HEK293T (cell line): Measurements from ENCODE around the gene ANTXR1.

Experiments used
- CTCF ChIA-PET: fragments of 350-600 bp; formaldehyde crosslinking; extraction: SDS; loops from one replicate; lab custom pipeline; 2021; ENCODE audit warnings: antibody characterized with exemption, inconsistent platforms; lab: Yijun Ruan, JAX
- POLR2A ChIA-PET: fragments of 350-600 bp; formaldehyde crosslinking; extraction: SDS; loops from one replicate; lab custom pipeline; 2020; ENCODE audit warnings: antibody characterized with exemption, inconsistent platforms; lab: Yijun Ruan, JAX
- DNase-seq: peaks from one replicate; pipeline ENCODE4 v3.0.0; 2012; ENCODE audit warnings: mixed read lengths; ENCODE audit errors: extremely low spot score
- ARNT ChIP-seq: fragments of 450-650 bp; IDR thresholded peaks from 2 replicates; pipeline ENCODE4 v1.6.1; 2017; ENCODE audit warnings: mild to moderate bottlenecking
- BHLHE40 ChIP-seq: fragments of 450-650 bp; IDR thresholded peaks from 2 replicates; pipeline ENCODE4 v1.6.1; 2016; ENCODE audit warnings: mild to moderate bottlenecking, moderate library complexity, borderline replicate concordance
- CTBP1 ChIP-seq: fragments of 450-650 bp; IDR thresholded peaks from 2 replicates; pipeline ENCODE4 v1.6.1; 2016; ENCODE audit warnings: borderline replicate concordance
- ELF4 ChIP-seq: fragments of 450-650 bp; IDR thresholded peaks from 2 replicates; pipeline ENCODE4 v1.6.1; 2017; ENCODE audit warnings: antibody characterized with exemption
- FOXA1 ChIP-seq: fragments of 450-650 bp; IDR thresholded peaks from 2 replicates; pipeline ENCODE4 v1.6.1; 2016; ENCODE audit warnings: mild to moderate bottlenecking
- FOXK2 ChIP-seq: fragments of 450-650 bp; IDR thresholded peaks from 2 replicates; pipeline ENCODE4 v1.6.1; 2016; ENCODE audit warnings: mild to moderate bottlenecking
- FOXM1 ChIP-seq: fragments of 450-650 bp; IDR thresholded peaks from 2 replicates; pipeline ENCODE4 v1.6.1; 2017; ENCODE audit warnings: mild to moderate bottlenecking, borderline replicate concordance
- HDGF ChIP-seq: fragments of 450-650 bp; IDR thresholded peaks from 2 replicates; pipeline ENCODE4 v1.6.1; 2017; ENCODE audit warnings: antibody characterized with exemption, borderline replicate concordance
- L3MBTL2 ChIP-seq: fragments of 450-650 bp; conservative IDR thresholded peaks from 2 replicates; pipeline ENCODE4 v1.6.1; 2016; ENCODE audit warnings: mild to moderate bottlenecking
- LEF1 ChIP-seq: fragments of 450-650 bp; IDR thresholded peaks from 2 replicates; pipeline ENCODE4 v1.6.1; 2017; ENCODE audit warnings: mild to moderate bottlenecking, borderline replicate concordance
- NFRKB ChIP-seq: fragments of 450-650 bp; IDR thresholded peaks from 2 replicates; pipeline ENCODE4 v1.6.1; 2016; ENCODE audit warnings: mild to moderate bottlenecking, moderate library complexity
- PKNOX1 ChIP-seq: fragments of 450-650 bp; IDR thresholded peaks from 2 replicates; pipeline ENCODE4 v1.6.1; 2016
- SP1 ChIP-seq: fragments of 450-650 bp; IDR thresholded peaks from 2 replicates; pipeline ENCODE4 v1.6.1; 2017
- SUZ12 ChIP-seq: fragments of 450-650 bp; IDR thresholded peaks from 2 replicates; pipeline ENCODE4 v1.6.1; 2016; ENCODE audit warnings: mild to moderate bottlenecking
- TARDBP ChIP-seq: fragments of 450-650 bp; IDR thresholded peaks from 2 replicates; pipeline ENCODE4 v1.6.1; 2016
- ZNF384 ChIP-seq: fragments of 450-650 bp; IDR thresholded peaks from 2 replicates; pipeline ENCODE4 v1.6.1; 2016

ANTXR1 gene

GRCh38 chr2:69007603-69008002, 5.4 kb upstream of the ANTXR1 start:
- TF ChIP-seq BHLHE40 (no peak), ARNT (no peak), PKNOX1 (no peak), TARDBP (no peak), SUZ12 (no peak), NFRKB (no peak), L3MBTL2 (no peak), FOXM1 (no peak), HDGF (no peak), SP1 (no peak), CTBP1 (no peak), FOXA1 (no peak), LEF1 (no peak), FOXK2 (no peak), ELF4 (no peak), ZNF384 (no peak)
- CTCF ChIA-PET, result no interaction called here
- DNase-seq, result no peak
- POLR2A ChIA-PET, result no interaction called here

GRCh38 chr2:69010437-69011194, 2.4 kb upstream of the ANTXR1 start:
- no peak for DNase-seq
- TF ChIP-seq ARNT (no peak), TARDBP (no peak), L3MBTL2 (no peak), HDGF (no peak), FOXA1 (no peak), LEF1 (no peak), BHLHE40 (no peak), NFRKB (no peak), FOXK2 (no peak), ELF4 (no peak), CTBP1 (no peak), ZNF384 (no peak), PKNOX1 (no peak), FOXM1 (no peak), SUZ12 (no peak), SP1 (no peak)
- ChIA-PET POLR2A (no interaction called here), CTCF (interaction anchor here (0.7 to 1.0 kb wide), 2 partner anchors 296 to 417 kb away, joined by 3 to 4 read pairs; no protein-coding TSS in a partner anchor)

GRCh38 chr2:69011611-69012157, 1.3 kb upstream of the ANTXR1 start:
- DNase-seq, result no peak
- TF ChIP-seq ARNT, result no peak
- no peak for TF ChIP-seq CTBP1
- TF ChIP-seq HDGF, result no peak
- TF ChIP-seq FOXK2, result no peak
- TF ChIP-seq TARDBP, result no peak
- TF ChIP-seq FOXA1, result no peak
- TF ChIP-seq SUZ12, result no peak
- TF ChIP-seq FOXM1, result no peak
- TF ChIP-seq LEF1, result no peak
- no peak for TF ChIP-seq L3MBTL2
- TF ChIP-seq ZNF384, result no peak
- TF ChIP-seq NFRKB, result no peak
- TF ChIP-seq ELF4, result no peak
- CTCF ChIA-PET, result interaction anchor here (1.0 kb wide), 1 partner anchor 295 kb away, joined by 4 read pairs; no protein-coding TSS in a partner anchor
- POLR2A ChIA-PET, result no interaction called here

GRCh38 chr2:69012310-69013141, 453 bp upstream of the ANTXR1 start:
- ChIA-PET POLR2A (interaction anchor here (1.0 kb wide), 1 partner anchor 69 kb away, joined by 3 read pairs; no protein-coding TSS in a partner anchor), CTCF (interaction anchor here (0.6 to 0.7 kb wide), 3 partner anchors 13 to 303 kb away, joined by 3 to 4 read pairs (median 3); no protein-coding TSS in a partner anchor)
- TF ChIP-seq CTBP1 (no peak), TARDBP (peak; percentile 98), FOXM1 (peak; percentile 47; the same call in 1 of the 2 replicates)
- no peak for DNase-seq

- peak; percentile 28 for DNase-seq
- ChIA-PET CTCF (interaction anchor here (0.6 to 1.3 kb wide), 4 partner anchors 63 to 292 kb away, joined by 3 to 5 read pairs (median 4); no protein-coding TSS in a partner anchor), POLR2A (no interaction called here)
- TF ChIP-seq FOXK2, result no peak
- no peak for TF ChIP-seq SUZ12
- TF ChIP-seq FOXM1, result no peak
- TF ChIP-seq L3MBTL2, result no peak
- no peak for TF ChIP-seq ELF4
- no peak for TF ChIP-seq BHLHE40
- TF ChIP-seq CTBP1, result no peak
- TF ChIP-seq TARDBP, result no peak
- no peak for TF ChIP-seq SP1
- TF ChIP-seq FOXA1, result no peak
- no peak for TF ChIP-seq NFRKB
- TF ChIP-seq LEF1, result no peak
- no peak for TF ChIP-seq PKNOX1
- TF ChIP-seq ZNF384, result no peak
- no peak for TF ChIP-seq HDGF
- no peak for TF ChIP-seq ARNT
Measured at GRCh38 chr2:69013840-69014821, 1.2 kb downstream of the ANTXR1 start.
